Testis (tissue), 2 donors: ENCODE results near the gene SLC27A6.
"Not testable (repeated sequence)": the region's sequence is repeated elsewhere in the genome, so short reads cannot be mapped to it uniquely, and the experiment has no call there.

Source experiments
- POLR2A ChIP-seq: fragments of 450-650 bp; IDR thresholded peaks from one replicate; pipeline ENCODE4 v1.6.1; 2017; ENCODE audit warnings: antibody characterized with exemption, mild to moderate bottlenecking, moderate library complexity
- TF ChIP-seq, protein P1 (sequence below), 3 experiments: fragments of 450-650 bp in 2 of 3; fragments of 200-600 bp in 1 of 3; sonication (generic) in 1 of 3; IDR thresholded peaks; one replicate each; pipeline ENCODE4 v1.5.1; 2016 to 2019; ENCODE audit warnings: antibody characterized with exemption in 3 of 3, mild to moderate bottlenecking in 2 of 3, moderate library complexity in 1 of 3

DNA sequence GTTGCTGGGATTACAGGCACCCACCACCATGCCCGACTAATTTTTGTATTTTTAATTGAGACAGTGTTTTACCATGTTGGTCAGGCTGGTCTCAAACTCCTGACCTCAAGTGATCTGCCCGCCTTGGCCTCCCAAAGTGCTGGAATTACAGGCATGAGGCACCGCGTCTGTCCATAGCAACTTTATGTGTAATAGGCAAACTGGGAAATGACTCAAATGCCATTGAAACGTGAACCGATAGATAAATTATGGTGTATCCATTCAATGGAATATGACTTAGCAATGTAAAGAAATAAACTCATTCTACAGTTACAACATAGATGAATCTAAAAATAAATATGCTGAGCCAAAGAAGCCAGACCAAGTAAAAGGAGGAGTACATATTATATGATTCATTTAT, 14.0 kb upstream of the SLC27A6 start:
- TF ChIP-seq, protein P1, sequence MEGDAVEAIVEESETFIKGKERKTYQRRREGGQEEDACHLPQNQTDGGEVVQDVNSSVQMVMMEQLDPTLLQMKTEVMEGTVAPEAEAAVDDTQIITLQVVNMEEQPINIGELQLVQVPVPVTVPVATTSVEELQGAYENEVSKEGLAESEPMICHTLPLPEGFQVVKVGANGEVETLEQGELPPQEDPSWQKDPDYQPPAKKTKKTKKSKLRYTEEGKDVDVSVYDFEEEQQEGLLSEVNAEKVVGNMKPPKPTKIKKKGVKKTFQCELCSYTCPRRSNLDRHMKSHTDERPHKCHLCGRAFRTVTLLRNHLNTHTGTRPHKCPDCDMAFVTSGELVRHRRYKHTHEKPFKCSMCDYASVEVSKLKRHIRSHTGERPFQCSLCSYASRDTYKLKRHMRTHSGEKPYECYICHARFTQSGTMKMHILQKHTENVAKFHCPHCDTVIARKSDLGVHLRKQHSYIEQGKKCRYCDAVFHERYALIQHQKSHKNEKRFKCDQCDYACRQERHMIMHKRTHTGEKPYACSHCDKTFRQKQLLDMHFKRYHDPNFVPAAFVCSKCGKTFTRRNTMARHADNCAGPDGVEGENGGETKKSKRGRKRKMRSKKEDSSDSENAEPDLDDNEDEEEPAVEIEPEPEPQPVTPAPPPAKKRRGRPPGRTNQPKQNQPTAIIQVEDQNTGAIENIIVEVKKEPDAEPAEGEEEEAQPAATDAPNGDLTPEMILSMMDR (IDR thresholded peaks at IDR 0.05) = not testable (repeated sequence)
- TF ChIP-seq POLR2A = not testable (repeated sequence)
